ENCODE measurements around the gene CTTN. TPM values are rescaled to one million over a fixed set of nuclear protein-coding genes. Genes with fewer than 3 reads are reported as not detected.

The CTTN gene
- total RNA-seq, 1 donor from 2014 or later = 227 TPM

DNA sequence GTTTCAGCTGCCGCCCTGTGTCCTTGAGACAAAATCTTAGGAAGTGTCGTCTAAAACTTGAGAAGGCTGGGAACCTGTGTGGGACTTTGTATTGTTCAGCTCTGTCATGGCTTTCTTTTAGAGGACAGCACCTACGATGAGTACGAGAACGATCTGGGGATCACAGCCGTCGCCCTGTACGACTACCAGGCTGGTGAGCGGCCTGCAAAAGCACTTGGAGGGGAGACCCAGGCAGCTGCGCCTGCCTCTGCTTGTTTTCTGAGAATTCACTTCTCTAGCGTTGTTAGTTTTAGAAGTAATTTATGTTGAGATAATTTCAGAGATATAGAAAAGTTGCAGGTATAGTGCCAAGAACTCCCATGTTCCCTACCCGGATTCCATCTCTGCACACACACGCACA is 35.2 kb downstream of the CTTN start:
- TF ChIP-seq POLR2AphosphoS5 (IDR thresholded peaks at IDR 0.05; ENCODE audit: insufficient read depth in 1 of 2, low read depth in 1 of 2) (no peak), POLR2A (IDR thresholded peaks at IDR 0.05) (no peak)
- TF ChIP-seq, protein P1, sequence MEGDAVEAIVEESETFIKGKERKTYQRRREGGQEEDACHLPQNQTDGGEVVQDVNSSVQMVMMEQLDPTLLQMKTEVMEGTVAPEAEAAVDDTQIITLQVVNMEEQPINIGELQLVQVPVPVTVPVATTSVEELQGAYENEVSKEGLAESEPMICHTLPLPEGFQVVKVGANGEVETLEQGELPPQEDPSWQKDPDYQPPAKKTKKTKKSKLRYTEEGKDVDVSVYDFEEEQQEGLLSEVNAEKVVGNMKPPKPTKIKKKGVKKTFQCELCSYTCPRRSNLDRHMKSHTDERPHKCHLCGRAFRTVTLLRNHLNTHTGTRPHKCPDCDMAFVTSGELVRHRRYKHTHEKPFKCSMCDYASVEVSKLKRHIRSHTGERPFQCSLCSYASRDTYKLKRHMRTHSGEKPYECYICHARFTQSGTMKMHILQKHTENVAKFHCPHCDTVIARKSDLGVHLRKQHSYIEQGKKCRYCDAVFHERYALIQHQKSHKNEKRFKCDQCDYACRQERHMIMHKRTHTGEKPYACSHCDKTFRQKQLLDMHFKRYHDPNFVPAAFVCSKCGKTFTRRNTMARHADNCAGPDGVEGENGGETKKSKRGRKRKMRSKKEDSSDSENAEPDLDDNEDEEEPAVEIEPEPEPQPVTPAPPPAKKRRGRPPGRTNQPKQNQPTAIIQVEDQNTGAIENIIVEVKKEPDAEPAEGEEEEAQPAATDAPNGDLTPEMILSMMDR (IDR thresholded peaks at IDR 0.05) = no peak
- H3K9me3 ChIP-seq = no peaks in the 10 kb centered on the region
- no peaks in the 10 kb centered on the region for H3K27me3 ChIP-seq
- no peak overlapping the region for H3K4me3 ChIP-seq
- no peaks in the 10 kb centered on the region for H3K4me1 ChIP-seq
- intact Hi-C loops (cut with DNase I) = no loop called here
- no peak overlapping the region for H3K27ac ChIP-seq
- DNase-seq (ENCODE audit: extremely low spot score in 2 of 2) = no peak
- peaks cover 0 to 85% of the 10 kb centered on the region in 2 donors for H3K36me3 ChIP-seq

DNA sequence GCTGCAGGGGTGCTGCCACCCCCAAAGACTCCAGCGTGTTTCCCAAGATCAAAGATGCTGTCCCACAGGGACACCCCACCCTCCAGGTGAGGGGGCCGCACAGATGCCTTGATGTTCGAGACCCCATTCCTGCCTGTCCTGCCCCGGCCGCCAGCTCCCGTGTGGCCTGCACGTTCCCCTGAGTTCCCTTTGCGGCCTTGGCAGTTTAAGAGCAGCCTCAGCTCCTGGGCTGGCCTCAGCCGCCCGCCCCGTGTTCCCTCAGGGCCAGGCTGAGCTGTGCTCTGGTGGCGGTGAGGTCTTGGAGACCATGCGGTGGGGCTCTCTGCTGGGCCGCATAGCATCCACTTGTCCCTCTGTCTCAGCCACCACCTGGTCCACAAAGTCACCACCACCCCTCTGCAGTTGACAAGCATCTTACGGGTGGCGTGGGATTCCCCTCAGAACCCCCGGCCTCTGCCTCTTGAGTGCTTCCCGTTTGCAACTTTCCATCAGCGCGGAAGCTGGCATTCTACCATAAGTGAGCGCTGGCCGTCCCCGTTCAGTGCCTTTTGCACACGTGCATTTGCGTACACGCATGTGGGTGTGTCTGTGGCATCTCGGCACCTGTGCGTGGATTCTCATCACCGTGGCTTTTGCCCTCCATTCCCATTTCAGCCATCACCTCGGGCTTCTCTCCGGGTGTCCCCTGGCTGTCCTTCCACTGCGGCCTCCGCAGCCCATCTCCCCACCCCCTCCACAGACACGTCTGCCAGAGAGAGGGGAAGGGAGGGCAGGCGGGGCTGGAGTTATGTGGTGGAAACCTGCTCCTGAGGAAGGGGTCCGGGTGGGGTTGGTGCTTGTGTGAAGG is 35.9 kb downstream of the CTTN start:
- H3K4me1 ChIP-seq = no peaks in the 10 kb centered on the region
- H3K9me3 ChIP-seq = no peaks in the 10 kb centered on the region
- no peak for TF ChIP-seq POLR2AphosphoS5 (IDR thresholded peaks at IDR 0.05; ENCODE audit: insufficient read depth in 1 of 2, low read depth in 1 of 2)
- no peak for TF ChIP-seq POLR2A (IDR thresholded peaks at IDR 0.05)
- TF ChIP-seq, protein P1 (IDR thresholded peaks at IDR 0.05) = no peak
- no peak for DNase-seq (ENCODE audit: extremely low spot score in 2 of 2)
- peaks cover 0 to 78% of the 10 kb centered on the region in 2 donors for H3K36me3 ChIP-seq
- no peaks in the 10 kb centered on the region for H3K27me3 ChIP-seq
- H3K27ac ChIP-seq = no peak overlapping the region
- H3K4me3 ChIP-seq = no peak overlapping the region
- intact Hi-C loops (cut with DNase I) = no loop called here

DNA sequence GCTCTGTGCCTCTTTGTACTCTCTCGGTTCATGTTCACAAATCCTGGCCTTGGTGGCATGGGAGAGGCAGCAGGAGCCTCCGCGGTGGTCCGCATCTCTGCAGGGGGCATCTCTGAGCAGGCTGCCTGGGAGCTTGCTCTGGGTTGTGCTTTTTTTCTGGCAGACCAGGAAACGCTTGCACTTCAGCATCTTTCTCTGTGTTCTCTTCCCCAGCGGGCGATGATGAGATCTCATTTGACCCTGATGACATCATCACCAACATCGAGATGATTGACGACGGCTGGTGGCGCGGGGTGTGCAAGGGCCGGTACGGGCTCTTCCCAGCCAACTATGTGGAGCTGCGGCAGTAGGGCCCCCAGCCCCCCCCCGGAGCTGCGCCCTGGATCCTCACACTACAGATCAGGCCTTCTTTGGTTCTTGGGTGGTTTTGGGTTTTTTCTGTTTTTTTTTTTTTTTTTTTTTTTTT is 36.5 kb downstream of the CTTN start:
- intact Hi-C loops (cut with DNase I) = no loop called here
- TF ChIP-seq POLR2AphosphoS5 (IDR thresholded peaks at IDR 0.05; ENCODE audit: insufficient read depth in 1 of 2, low read depth in 1 of 2) = no peak
- TF ChIP-seq, protein P1 (IDR thresholded peaks at IDR 0.05) = no peak
- TF ChIP-seq POLR2A (IDR thresholded peaks at IDR 0.05) = no peak
- Histone ChIP-seq H3K27ac (no peak overlapping the region), H3K4me1 (no peaks in the 10 kb centered on the region), H3K36me3 (peaks cover 0 to 74% of the 10 kb centered on the region in 2 donors), H3K27me3 (no peaks in the 10 kb centered on the region), H3K4me3 (no peak overlapping the region), H3K9me3 (no peaks in the 10 kb centered on the region)
- no peak for DNase-seq (ENCODE audit: extremely low spot score in 2 of 2)

DNA sequence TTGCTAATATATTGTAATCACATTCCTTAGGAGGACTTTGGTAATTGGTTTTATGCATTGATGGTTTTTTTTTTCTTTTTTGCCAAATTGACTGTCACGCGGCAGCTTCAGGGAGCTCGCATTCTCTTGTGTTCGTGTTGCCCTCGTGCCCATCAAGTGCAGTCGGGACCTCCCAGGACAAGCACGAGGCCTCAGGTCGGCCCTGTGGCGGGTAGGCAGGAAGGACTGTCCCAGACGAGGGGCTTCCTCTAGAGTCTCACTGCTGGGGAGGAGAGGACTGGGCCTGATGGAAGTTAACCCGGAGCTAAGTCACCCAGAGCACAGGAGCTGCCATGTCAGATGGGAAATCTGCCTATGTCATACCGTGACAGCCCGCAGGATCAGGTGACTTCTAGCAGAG is 37.0 kb downstream of the CTTN start:
- intact Hi-C loops (cut with DNase I) = no loop called here
- Histone ChIP-seq H3K27me3 (no peaks in the 10 kb centered on the region), H3K36me3 (peaks cover 0 to 69% of the 10 kb centered on the region in 2 donors), H3K9me3 (no peaks in the 10 kb centered on the region), H3K4me3 (no peak overlapping the region), H3K4me1 (no peaks in the 10 kb centered on the region), H3K27ac (no peak overlapping the region)
- TF ChIP-seq POLR2AphosphoS5 (IDR thresholded peaks at IDR 0.05; ENCODE audit: insufficient read depth in 1 of 2, low read depth in 1 of 2) = no peak
- TF ChIP-seq, protein P1 (IDR thresholded peaks at IDR 0.05) = no peak
- TF ChIP-seq POLR2A (IDR thresholded peaks at IDR 0.05) = no peak
- DNase-seq (ENCODE audit: extremely low spot score in 2 of 2) = no peak
